ENCODE data around the gene GIT2.
"Not testable (repeated sequence)": the region's sequence is repeated elsewhere in the genome, so short reads cannot be mapped to it uniquely, and the experiment has no call there.

The GIT2 gene

DNA sequence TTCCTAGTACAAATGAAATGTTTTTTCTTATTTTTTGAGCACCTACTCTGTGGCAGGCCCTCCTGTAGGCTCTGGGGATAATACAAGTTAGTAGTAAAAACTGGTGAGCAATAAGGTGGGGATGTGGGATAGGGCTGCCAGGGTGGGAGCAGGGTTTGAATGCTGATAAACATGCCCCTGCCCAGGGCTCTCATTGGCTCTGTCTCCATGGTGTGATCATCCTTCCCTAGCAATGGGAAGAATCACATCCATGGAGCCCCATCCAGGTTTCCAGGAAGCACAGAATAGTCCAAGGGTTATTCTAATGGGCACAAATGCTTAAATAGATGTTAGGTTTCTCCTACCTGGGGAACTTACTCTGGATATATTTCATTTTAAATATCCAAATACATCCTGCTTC lies 45.5 kb downstream of the GIT2 start:
- in situ Hi-C loops (cut with HindIII; ENCODE audit: low sequenced_read_pairs), result no loop called here

- in situ Hi-C loops (cut with HindIII; ENCODE audit: low sequenced_read_pairs), result no loop called here
Observed at GRCh38 chr12:109949089-109949488, 47.1 kb downstream of the GIT2 start.

DNA sequence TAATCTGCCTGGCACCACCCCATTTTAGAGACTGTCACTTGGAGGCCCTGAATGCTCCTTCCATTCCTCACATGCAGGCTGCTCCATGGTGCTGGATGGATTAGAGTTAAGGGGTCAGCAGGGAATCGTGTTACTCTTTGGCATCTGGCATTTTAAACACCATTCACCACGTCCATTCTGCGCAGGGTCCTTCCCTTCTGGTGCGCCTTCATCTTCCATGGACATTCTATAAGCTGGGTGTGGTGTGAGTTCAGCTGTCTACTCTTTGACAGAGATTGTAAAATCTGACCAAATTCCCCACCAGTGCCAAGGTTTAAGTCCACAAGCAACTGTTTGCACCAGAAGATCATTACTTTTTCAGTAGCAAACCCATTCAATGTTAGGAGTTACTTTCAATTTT lies 47.8 kb downstream of the GIT2 start:
- in situ Hi-C loops (cut with HindIII; ENCODE audit: low sequenced_read_pairs), result no loop called here

DNA sequence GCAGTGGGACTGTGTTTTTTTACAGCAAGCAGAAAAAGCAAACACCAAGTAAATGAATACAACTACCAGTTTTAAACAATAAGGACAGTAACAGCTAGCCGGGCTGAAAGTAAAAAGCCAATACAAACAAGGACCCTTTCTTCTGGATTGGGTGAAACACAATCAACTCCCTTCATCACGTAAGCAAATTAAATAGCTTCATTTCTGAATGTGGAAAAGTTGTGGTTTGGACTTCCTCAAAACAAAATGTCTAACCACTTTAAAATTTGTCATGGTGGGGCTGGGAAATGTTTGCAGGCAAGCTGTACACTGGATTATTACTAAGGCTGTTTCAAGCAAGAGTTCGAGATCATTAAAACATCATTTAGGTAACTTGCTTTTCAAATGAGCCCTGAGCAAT lies 48.6 kb downstream of the GIT2 start:
- in situ Hi-C loops (cut with HindIII; ENCODE audit: low sequenced_read_pairs), result no loop called here

- in situ Hi-C loops (cut with HindIII; ENCODE audit: low sequenced_read_pairs), result no loop called here
Observed at GRCh38 chr12:109946913-109947312, 49.3 kb downstream of the GIT2 start.

- in situ Hi-C loops (cut with HindIII; ENCODE audit: low sequenced_read_pairs), result no loop called here
Observed at GRCh38 chr12:109946505-109946904, 49.7 kb downstream of the GIT2 start.

GRCh38 chr12:109944561-109945359 lies 51.4 kb downstream of the GIT2 start:
- in situ Hi-C loops (cut with HindIII; ENCODE audit: low sequenced_read_pairs), result no loop called here

- in situ Hi-C loops (cut with HindIII; ENCODE audit: low sequenced_read_pairs), result no loop called here
Observed at GRCh38 chr12:109943811-109944210, 52.4 kb downstream of the GIT2 start.

GRCh38 chr12:109940339-109940923 lies 55.7 kb downstream of the GIT2 start:
- in situ Hi-C loops (cut with HindIII; ENCODE audit: low sequenced_read_pairs), result no loop called here

DNA sequence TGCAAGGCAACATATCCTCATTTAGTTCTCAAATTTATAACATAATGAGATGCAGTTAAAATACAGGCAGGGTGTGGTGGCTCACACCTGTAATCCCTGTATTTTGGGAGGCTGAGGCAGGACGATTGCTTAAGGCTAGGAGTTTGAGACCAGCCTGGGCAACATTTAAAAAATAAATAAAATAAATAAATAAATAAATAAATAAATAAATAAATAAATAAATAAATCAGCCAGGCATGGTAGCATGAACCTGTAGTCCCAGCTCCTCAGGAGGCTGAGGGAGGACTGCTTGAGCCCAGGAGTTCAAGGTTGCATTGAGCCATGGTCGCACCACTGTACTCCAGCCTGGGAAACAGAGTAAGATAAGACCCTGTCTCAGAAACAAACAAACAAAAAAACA lies 56.7 kb downstream of the GIT2 start:
- in situ Hi-C loops (cut with HindIII; ENCODE audit: low sequenced_read_pairs), result no loop called here

DNA sequence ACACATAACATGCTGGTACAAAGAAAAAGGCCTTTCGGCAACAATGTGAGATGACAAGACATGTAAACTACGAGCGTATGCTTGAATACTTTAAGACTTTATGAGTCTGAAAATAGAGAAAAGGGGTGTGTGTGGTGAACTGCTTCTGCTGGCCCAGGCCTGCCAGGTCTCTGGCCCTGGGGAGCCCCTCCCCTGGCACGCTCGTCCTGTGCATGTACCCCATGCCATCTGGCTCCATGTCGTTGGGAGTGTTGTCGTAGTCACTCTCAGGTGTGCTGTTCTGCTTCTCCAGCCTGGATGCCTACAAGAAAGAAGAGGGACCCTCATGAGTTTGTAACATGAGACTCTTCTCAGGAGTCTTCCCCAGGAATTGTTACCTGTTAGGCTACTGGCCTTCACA lies 57.2 kb downstream of the GIT2 start:
- in situ Hi-C loops (cut with HindIII; ENCODE audit: low sequenced_read_pairs), result no loop called here

- in situ Hi-C loops (cut with HindIII; ENCODE audit: low sequenced_read_pairs), result no loop called here
Observed at GRCh38 chr12:109937371-109937770, 58.8 kb downstream of the GIT2 start.

- in situ Hi-C loops (cut with HindIII; ENCODE audit: low sequenced_read_pairs), result no loop called here
Observed at GRCh38 chr12:109934026-109934425, 62.1 kb downstream of the GIT2 start.

DNA sequence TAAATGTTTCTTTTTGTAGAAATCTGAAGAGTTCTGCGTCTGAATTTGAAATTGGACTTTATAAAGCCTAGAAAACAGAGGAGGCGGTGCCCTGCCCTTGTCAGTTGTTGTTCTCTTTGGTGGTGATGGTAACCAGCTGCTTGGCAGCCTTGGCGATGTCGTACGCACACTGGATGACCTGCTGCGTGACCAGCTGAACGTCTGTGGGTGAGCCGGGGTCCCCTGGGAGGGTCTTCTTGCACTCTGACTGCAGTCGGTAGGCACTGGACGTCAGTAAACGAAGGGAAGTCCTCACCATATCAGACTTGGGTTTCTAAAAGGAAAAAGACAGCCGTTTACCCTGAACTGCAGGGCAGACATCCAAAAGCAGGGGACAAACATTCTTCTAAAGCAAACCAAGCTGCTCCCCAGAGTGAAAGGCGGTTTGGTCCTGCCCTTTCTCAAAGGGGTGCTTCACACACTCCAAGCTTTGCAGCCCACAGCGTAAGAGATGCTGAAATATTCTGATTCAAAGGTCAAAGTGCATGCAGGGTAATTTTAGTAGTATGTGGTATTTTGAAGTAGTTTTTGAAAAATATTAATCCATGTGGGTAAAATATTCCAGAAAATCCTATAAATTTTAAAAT lies 63.2 kb downstream of the GIT2 start:
- in situ Hi-C loops (cut with HindIII; ENCODE audit: low sequenced_read_pairs), result no loop called here

GRCh38 chr12:109931143-109931542 lies 65.0 kb downstream of the GIT2 start:
- in situ Hi-C loops (cut with HindIII; ENCODE audit: low sequenced_read_pairs), result no loop called here

DNA sequence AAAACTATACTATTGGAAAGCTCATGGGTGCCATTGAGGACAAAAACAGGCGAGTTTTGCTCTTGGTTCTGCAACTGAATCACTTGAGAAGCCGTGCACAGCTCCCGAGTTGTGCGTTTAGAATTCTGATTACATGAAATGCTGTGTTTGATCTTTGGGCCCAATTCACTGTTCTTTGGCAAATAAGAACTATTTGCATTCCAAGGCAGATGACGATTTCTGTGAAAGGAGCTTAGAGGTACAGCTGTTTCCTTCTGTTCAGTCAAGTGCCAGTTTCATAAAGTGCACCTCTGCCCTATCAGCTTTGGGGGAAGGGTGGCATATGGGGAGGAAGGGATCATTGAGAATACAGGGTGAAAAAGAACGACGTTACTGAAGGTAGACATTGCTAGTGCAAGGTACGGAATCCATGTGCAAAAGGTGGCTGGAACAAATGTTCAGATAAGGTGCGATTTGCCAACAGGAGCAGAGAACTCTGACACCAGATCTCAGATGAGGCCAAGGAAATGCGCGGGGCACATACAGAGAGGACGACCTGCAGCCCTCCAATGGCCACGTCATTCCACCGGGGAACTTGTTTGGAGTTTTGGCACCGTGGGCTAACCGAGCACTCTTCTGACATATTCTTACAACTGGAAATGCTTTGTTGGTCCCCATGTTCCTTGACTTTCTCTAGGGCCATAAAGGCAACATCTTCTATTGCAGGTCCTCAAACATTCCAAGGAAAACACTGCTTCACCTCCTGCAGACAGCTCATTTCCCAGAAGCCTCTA lies 66.0 kb downstream of the GIT2 start:
- in situ Hi-C loops (cut with HindIII; ENCODE audit: low sequenced_read_pairs), result no loop called here

DNA sequence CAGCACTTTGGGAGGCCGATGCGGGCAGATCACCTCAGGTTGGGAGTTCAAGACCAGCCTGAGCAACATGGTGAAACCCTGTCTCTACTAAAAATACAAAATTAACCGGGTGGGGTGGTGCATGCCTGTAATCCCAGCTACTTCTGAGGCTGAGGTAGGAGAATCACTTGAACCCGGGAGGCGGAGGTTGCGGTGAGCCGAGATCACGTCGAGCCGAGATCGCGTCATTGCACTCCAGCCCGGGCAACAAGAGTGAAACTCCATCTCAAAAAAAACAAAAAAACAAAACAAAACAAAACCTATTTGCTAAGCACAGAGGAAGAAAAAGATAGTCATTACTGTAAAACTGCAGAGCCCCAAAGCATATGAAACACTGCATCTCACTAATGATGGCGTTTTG lies 66.8 kb downstream of the GIT2 start:
- in situ Hi-C loops (cut with HindIII; ENCODE audit: low sequenced_read_pairs), result not testable (repeated sequence)

DNA sequence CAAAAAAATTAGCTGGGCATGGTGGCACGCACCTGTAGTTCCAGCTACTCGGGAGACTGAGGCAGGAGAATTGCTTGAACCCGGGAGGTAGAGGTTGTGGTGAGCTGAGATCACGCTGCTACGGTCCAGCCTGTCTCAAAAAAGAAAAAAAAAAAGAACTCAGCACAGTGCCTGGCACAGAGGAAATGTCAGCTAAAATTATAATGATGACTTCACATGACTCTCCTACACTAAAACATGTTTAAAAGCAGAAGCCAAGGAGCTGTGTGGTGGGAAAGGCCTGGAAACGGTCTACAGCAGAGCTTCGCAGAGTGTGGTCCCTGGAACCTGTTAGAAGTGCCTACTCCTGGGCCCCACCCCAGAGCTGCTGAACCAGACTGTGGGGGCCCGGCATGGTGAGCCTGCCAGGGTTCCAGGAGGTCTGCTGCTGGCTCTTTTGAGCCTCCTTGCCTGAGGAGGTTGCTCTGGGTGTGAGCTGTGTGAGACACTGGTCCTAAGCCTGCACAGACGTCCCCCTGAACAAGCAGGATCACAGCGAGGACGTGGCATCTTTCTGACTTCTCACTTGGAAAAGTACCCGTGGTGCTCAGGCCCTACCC lies 68.0 kb downstream of the GIT2 start:
- in situ Hi-C loops (cut with HindIII; ENCODE audit: low sequenced_read_pairs), result no loop called here

GRCh38 chr12:109927622-109928021 lies 68.5 kb downstream of the GIT2 start:
- in situ Hi-C loops (cut with HindIII; ENCODE audit: low sequenced_read_pairs), result no loop called here

DNA sequence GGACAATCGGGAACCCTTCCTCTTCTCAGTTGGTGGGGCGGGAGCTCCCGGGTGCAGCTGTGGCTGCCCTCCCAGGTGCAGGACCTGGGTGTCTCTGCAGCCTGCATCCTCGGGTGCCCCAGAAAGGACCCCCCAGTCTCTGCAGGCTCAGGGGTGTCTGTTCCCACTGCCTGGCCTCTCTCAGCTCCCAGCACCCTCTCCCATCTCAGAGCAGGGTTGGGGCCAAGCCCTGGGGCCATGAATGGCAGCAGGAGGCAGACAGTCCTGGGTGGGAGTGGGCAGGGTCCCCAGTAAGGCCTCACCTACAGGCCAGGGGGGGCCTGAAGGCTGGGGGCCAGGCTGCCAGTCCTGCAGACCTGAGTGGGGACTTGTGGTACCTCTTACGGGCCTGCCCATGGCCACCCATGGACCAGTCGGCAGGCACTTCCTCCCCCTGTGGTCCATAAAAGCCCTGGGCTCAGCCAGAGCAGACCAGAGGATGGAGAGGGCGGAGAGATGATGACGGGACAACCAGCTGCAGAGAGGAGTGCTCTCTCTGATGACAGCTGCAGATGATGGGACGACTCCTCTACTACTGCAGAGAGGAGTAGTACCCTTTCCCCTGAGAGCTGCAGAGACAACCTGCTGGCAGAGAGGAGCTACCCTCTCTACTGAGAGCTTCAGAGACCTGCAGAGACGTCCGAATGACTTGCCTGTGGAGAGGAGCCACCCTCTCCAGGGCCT lies 69.5 kb downstream of the GIT2 start:
- in situ Hi-C loops (cut with HindIII; ENCODE audit: low sequenced_read_pairs), result no loop called here
